ENCODE data around the gene NTN5. TPM values are rescaled to one million over a fixed set of nuclear protein-coding genes. Genes with fewer than 3 reads are reported as not detected.

Gene NTN5
- total and polyA plus RNA-seq, 9 of the 15 experiments (the other 6 are each of a cell fraction or from before 2014, with no cell fraction given): not detected

- TF ChIP-seq SPI1 (IDR thresholded peaks at IDR 0.05; ENCODE audit: borderline replicate concordance, low read depth, low read length) (no peak), RBM17 (IDR thresholded peaks at IDR 0.05; ENCODE audit: borderline replicate concordance, low read depth, low read length) (no peak), CTCF (IDR thresholded peaks at IDR 0.05 in 2 of 3, conservative IDR thresholded peaks at IDR 0.05 in 1 of 3; ENCODE audit: insufficient read depth in 2 of 3, low read depth in 1 of 3, low read length in 3 of 3) (0 out of 6 replicates have a peak, but pooled peaks of 1 of the 3 experiments have one; percentile 8), HMG20B (CRISPR knock-in tag; IDR thresholded peaks at IDR 0.05) (no peak), ELK1 (CRISPR knock-in tag; IDR thresholded peaks at IDR 0.05) (no peak), ZNF561 (CRISPR knock-in tag; conservative IDR thresholded peaks at IDR 0.05) (no peak), THAP12 (CRISPR knock-in tag; IDR thresholded peaks at IDR 0.05) (no peak), ZBTB12 (CRISPR knock-in tag; IDR thresholded peaks at IDR 0.05) (no peak), ZNF282 (CRISPR knock-in tag; IDR thresholded peaks at IDR 0.05) (no peak), ZC3H11A (IDR thresholded peaks at IDR 0.05; ENCODE audit: low read depth, low read length) (no peak), ZNF592 (IDR thresholded peaks at IDR 0.05) (peak; percentile 90), U2AF2 (optimal IDR thresholded peaks at IDR 0.05; ENCODE audit: low read depth, low read length) (no peak), ZNF449 (CRISPR knock-in tag; IDR thresholded peaks at IDR 0.05) (no peak), PHTF2 (CRISPR knock-in tag; IDR thresholded peaks at IDR 0.05) (no peak)
Observed at GRCh38 chr19:48633148-48634035, 39.4 kb downstream of the NTN5 start (continued).
